NCI-H2029 treated with DMSO at 0.1 percent for 48 hours (cell line): ENCODE data around the gene NAV2.

ENCODE experiments used
- DNase-seq: peaks from one replicate; lab custom pipeline; 2025; lab: John Stamatoyannopoulos, UW

Gene NAV2

GRCh38 chr11:19779740-19780139 lies 67.1 kb downstream of the NAV2 start:
- no peak for DNase-seq

GRCh38 chr11:19781351-19781750 lies 68.7 kb downstream of the NAV2 start:
- DNase-seq: no peak

GRCh38 chr11:19785265-19785664 lies 72.6 kb downstream of the NAV2 start:
- peak; percentile 73 for DNase-seq

- no peak for DNase-seq
Observed at GRCh38 chr11:19786644-19787043, 74.0 kb downstream of the NAV2 start.

GRCh38 chr11:19788435-19788834 lies 75.8 kb downstream of the NAV2 start:
- DNase-seq: no peak

- no peak for DNase-seq
Observed at GRCh38 chr11:19789245-19789644, 76.6 kb downstream of the NAV2 start.

GRCh38 chr11:19789835-19790710 lies 77.4 kb downstream of the NAV2 start:
- DNase-seq: no peak

- DNase-seq: no peak
Observed at GRCh38 chr11:19790831-19791552, 78.4 kb downstream of the NAV2 start.

GRCh38 chr11:19792510-19792909 lies 79.9 kb downstream of the NAV2 start:
- DNase-seq: no peak

- peak; percentile 60 for DNase-seq
Observed at GRCh38 chr11:19793326-19793725, 80.7 kb downstream of the NAV2 start.

GRCh38 chr11:19794161-19794560 lies 81.5 kb downstream of the NAV2 start:
- DNase-seq: no peak

- DNase-seq: no peak
Observed at GRCh38 chr11:19795082-19795481, 82.4 kb downstream of the NAV2 start.

- no peak for DNase-seq
Observed at GRCh38 chr11:19800162-19800561, 87.5 kb downstream of the NAV2 start.

GRCh38 chr11:19800714-19801519 lies 88.3 kb downstream of the NAV2 start:
- no peak for DNase-seq

- DNase-seq: no peak
Observed at GRCh38 chr11:19802773-19803293, 90.2 kb downstream of the NAV2 start.

GRCh38 chr11:19803506-19803998 lies 90.9 kb downstream of the NAV2 start:
- DNase-seq: no peak

GRCh38 chr11:19805376-19805775 lies 92.7 kb downstream of the NAV2 start:
- no peak for DNase-seq

- no peak for DNase-seq
Observed at GRCh38 chr11:19805827-19806226, 93.2 kb downstream of the NAV2 start.

- no peak for DNase-seq
Observed at GRCh38 chr11:19806251-19806650, 93.6 kb downstream of the NAV2 start.

- no peak for DNase-seq
Observed at GRCh38 chr11:19808076-19808911, 95.7 kb downstream of the NAV2 start.

- no peak for DNase-seq
Observed at GRCh38 chr11:19810852-19811251, 98.2 kb downstream of the NAV2 start.
